GM19395 (cell line): ENCODE measurements around the gene UBXN6.

Experiments
- ATAC-seq: cut with Tn5 transposase; IDR thresholded peaks from one replicate; pipeline ENCODE4 v1.9.1; 2021; ENCODE audit warnings: mild to moderate bottlenecking, moderate library complexity; ENCODE audit not compliant: unreplicated experiment

Gene UBXN6, protein sequence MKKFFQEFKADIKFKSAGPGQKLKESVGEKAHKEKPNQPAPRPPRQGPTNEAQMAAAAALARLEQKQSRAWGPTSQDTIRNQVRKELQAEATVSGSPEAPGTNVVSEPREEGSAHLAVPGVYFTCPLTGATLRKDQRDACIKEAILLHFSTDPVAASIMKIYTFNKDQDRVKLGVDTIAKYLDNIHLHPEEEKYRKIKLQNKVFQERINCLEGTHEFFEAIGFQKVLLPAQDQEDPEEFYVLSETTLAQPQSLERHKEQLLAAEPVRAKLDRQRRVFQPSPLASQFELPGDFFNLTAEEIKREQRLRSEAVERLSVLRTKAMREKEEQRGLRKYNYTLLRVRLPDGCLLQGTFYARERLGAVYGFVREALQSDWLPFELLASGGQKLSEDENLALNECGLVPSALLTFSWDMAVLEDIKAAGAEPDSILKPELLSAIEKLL

DNA sequence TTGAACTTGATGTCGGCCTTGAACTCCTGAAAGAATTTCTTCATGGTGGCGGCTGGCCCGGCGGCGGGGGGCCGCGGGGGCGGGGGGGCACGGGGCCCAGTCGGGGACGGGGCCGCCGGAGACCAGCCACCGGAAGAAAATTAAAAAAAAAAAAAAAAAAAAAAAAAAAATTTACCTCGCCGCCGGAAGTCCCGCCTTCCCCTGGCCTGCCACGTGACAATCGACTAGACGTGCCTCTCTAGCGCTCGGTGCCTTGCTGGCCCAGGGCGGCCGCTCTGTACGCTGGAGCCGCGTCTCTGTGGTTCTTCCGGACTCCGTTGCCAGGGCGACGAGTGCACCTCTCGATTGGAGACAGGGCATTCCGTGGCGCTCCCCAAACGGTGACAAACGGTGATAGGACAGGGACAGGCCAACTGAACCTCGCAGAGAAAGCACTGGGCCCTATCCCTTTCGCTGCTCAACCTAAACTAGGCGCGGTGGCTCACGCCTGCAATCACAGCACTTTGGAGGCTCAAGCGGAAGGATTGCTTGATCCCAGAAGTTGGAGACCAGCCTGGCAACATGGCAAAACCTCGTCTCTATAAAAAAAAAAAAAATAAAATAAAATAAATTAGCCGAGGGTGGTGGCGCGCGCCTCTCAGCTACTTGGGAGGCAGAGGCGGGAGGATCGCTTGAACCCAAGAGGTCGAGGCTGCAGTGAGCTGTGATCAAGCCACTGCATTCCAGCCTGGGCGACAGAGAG, at the start of gene UBXN6:
UBXN6 (minus strand) TSS at position 141 of the 742 bp plus-strand sequence; CDS start at position 44, 97 bp downstream.
- peak; percentile 84 for ATAC-seq

DNA sequence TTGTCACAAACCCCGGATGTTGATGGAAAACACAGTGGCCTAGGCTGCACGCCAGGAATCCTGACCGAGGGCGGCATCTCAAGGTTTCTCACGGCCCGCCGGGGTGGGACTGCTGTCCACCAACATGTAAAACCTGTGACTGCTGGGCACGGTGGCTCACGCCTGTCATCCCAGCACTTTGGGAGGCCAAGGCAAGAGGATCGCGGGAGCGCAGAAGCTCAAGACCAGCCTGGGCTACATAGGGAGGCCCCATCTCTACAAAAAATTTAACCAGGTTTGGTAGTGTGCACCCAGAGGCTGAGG, 49.5 kb upstream of the UBXN6 start:
- no peak for ATAC-seq

DNA sequence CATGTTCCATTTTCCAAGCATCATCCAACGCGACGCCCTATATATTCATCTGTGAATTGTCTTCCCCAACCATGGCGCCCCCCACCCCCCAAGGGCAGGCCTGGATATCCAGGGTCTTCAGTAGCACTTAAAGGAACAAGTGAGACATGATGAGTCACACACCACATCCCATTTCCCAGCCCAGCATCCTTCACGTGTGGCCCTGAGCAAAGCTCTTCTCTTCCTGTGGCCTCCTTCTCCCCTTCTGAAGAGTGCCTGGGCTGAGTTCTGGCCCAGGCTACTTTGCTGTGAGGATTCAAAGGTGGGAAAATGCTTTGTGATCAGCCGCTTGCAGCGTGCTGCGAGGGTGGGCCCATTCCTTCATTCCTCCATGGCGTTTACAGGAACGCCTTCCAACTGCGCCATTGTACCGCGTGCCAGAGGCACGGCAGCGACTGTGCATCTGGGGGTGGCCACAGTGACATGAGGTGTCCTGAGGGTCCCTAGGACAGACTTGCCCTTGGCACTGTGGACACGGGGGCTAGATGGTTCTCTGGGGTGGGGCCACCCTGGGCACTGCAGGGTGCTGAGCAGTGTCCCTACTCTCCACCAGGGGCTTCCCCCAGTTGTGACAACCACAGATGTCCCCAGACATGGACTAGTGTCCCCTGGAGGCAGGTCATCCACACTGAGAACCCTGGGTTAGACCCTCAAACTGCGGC, 49.0 kb upstream of the UBXN6 start:
- no peak for ATAC-seq

DNA sequence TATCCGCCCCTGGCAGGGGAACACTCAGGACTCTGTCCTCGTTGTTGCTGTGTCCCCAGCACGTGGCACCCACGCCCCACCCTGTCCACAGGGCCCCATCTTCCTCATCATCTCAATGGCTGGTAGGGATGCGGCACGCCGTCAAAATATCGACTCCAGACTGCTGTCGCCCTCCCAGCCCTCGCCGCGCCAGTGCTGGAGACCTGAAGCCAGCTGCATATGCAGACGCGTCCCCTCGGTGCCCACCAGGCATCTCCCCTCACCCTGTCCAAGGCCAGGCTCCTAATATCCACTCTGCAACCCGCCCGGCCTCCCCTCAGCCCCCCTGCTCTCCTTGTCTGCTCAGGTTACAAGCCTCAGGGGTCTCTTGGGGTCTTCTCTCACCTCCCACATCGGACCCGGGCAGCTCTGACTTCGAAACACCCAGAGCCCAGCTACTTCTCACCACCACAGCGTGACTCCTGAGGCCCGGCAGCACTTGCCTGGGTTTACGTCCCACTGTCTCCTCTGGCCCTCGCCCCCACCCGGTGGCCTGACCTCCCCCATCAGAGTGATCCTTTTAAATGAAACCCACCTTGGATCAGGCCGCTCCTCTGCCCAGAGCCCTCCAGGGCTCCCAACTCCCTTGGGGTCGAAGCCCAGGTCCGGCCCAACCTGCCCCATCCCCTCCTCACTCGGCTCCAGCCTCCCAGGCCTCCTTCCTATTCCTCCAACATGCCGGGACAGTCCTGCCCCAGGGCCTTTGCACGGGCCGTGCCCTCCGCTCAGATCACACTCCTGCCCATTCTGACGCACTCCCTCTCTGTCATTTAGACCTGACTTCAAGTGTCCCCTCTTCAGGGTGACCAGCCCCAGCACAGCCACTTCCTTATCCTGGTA, 48.2 kb upstream of the UBXN6 start:
- no peak for ATAC-seq

DNA sequence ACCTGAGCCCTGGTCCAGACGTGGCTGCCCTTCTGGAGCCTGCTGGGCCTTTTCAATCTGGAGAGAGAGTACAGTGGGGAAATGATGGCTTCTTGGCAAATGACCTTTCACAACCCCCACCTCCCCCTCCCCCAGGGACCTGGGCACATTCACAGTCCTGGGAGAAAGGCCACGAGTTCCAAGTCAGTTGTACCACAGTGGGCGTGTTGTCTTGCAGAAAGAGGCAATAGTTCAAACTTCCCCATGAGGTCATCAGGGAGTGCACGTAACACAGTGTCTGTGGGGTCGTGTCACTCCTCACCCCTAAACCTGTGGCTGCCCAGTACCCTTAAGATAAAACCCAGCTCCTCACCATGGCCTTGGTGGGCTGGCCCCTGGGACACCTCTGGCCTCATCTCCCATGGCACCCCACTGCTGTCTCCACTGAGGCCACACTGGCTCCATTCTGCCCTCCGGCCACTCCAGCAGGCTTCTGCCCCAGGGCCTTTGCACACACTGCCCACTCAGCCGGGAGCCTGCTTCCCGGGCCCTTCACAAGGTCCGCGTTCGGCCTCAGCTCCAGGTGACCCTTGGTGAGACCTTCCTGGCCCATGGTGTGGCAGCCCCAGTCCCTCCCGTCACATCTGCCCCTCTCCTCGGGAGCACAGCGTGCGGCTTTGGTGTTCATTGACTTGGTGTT, 47.4 kb upstream of the UBXN6 start:
- no peak for ATAC-seq

DNA sequence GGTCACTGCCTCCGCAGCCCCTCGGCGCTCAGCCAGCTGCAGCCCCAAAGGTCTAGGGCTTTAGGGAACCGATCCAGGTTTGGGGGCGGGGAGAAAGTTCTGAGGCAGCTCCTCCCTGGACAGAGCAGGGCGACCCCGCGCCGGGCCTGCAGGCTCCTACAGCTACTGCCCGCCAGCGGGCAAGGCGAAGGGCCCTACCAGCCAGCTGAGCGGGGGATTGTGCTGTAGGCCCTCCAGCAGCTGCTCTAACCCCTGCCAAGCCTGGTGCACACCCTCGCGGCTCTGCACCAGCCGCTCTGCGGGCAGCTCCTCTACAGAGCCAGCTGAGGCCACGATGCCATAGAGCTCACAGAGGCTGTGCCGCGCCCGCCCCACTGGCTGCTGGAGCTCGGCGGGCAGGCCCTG, 46.7 kb upstream of the UBXN6 start:
- ATAC-seq, result no peak

DNA sequence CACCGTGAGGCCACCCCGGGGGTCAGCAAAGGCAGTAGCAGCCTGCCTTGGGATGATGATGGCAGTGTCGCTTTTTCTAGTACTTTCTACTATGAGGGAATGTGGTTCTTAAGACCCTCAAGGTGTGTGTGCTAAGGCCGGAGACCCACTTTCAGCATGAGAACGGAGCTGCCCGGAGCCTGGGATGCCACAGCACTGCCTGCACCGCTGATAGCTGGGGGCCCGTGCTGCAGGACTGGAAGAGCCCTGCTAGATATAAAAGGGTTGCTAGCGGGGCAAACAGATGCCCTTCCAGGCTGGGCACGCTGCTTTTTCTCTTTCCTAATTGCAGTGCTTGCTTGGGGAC, 46.2 kb upstream of the UBXN6 start:
- ATAC-seq, result no peak

DNA sequence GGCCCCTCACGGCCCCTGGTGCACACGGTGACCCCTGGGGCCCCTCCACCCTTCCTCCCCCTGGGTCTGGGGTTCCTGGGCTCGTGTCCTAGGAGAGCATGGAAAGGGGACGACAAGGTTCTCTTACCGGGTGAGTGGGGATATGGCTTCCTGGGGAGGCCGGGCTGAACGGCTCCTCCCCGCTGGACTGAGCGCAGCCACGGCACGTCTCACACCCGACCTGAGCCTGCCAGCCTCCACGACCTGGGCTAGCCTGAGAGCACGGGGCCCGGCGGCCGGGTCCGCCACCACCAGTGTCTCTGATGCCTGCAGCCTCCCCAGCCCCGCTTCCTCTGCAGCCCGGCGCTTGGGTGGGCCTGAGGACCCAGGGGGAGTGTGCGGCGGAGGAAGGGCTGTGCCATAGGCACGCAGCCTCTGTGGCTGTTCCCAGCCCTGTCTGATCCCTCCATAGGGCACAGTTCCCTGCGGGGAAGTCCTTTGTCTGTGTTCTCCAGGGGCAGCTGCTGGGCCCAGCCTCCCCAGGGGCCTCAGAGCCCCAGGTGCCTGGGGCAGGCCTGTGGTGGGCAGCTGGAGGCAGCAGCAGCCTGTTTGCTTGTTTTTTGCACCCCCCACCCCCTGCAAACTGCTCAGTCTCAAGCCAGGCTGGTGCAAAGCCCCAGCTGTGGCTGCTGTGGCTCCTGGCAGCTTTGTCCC, 45.7 kb upstream of the UBXN6 start:
- ATAC-seq, result no peak

DNA sequence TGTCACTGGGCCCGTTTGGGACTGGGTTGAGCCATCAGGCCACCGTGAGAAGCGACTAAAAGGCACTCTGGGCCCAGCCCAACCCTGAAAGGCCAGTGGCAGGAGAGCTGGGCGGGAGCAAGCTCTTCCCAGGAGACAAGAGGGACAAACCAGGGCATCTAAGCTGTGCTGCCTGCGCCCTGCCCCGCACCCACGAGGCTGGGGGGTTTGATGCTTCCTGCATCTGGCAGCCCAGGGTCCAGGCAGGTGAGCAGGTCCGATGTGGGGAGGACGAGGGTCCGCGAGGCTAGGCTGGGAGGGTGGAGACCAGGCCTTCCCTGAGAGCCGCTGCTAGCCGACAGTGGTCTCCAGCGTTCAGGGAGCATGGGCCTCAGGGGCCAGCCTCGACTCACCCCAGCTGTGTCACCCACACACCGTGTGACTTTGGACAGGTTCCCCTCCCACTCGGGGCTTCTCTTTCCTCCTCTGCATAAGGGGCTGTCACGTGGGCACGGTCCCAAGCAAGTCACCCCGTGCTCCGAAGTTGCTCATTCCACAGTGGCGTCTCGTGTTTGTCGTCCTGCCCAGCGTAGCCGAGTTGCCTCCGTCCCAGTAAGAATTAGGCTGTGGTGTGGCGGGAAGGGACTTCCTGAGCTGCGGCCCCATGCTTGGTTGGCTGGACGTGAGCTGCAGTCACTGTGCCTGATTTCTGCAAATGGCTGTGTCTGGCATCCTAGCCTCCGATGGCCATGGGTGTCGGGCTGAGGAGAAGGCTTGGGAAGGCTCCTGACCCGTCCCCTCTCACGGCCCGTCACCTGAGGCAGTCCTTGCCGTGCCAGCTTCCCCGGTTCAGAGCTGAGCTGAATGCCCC, 44.9 kb upstream of the UBXN6 start:
- no peak for ATAC-seq

DNA sequence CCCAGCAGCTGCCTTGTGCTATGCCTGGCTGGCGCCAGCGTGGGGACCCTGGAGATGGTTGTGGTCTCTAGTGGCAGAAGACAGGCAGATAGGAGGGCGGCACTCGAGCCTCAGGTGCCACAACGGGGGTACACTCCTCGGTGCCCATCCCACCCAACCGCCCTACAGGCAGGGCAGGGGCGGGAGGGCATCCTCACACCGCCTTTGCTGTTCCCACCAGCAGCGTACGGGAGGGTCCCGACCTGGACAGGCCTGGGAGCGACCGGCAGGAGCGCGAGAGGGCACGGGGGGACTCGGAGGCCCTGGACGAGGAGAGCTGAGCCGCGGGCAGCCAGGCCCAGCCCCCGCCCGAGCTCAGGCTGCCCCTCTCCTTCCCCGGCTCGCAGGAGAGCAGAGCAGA, 44.1 kb upstream of the UBXN6 start:
- ATAC-seq, result no peak

DNA sequence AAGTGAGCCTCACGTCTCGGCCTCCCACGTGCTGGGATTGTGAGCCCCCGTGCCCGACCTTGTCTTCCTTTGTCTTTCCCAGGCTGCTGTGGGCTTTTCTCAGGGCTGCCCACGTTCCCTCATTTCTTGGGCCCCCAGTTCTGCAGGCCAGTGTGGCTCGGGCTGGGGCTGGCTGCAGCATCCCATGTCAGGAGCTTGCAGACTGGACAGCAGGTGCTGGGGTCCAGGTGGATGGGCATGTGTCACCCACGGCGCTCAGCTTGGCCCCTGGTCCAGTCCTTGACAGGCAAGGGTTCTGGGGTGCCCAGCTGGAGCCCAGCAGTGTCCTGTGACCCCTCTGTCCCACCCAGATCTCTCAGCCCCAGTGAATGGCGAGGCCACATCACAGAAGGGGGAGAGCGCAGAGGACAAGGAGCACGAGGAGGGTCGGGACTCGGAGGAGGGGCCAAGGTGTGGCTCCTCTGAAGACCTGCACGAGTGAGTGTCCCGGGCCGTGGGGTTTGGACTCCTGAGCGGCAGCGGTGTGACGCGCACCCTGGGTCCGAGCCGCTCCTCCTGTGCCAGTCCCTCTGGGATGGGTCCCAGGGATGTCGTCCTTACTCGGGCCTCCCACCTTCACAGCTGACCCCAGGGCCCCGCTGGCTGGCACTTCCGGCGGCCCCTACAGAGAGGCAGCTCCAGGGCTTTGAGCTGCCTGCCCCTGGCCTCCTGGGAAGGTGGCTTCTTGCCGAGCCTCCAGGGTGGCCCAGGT, 43.4 kb upstream of the UBXN6 start:
- ATAC-seq, result no peak

DNA sequence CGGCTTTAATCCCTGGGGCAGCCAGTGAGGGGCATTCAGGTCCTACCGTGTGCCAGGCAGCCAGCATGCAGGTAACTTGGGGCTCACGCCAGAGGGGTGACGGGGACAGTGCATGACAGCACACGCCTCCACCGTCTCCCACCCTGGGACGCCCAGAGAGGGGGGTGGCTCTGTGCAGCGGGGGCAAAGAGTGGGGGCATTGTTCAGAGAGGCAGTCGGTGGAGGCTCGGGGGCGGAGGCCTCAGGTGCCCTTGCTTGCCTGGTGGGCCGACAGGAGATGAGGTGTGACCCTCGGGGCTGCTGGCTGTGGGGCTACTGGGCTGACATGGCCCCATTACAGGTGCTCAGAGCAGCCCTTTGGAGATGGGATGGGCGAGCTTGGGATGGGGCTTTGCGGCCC, 42.3 kb upstream of the UBXN6 start:
- ATAC-seq, result no peak

DNA sequence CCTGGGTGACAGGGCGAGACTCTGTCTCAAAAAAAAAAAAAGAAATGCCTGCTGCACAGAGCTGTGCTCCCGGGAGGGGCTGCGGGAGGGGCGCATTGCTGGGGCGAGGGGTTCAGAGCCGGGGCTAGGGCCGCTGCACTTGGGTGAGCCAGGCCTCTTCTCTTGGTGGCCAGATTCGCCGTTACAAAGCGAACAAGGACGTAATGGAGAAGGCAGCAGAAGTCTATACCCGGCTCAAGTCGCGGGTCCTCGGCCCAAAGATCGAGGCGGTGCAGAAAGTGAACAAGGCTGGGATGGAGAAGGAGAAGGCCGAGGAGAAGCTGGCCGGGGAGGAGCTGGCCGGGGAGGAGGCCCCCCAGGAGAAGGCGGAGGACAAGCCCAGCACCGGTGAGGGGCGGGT, 41.7 kb upstream of the UBXN6 start:
- no peak for ATAC-seq

DNA sequence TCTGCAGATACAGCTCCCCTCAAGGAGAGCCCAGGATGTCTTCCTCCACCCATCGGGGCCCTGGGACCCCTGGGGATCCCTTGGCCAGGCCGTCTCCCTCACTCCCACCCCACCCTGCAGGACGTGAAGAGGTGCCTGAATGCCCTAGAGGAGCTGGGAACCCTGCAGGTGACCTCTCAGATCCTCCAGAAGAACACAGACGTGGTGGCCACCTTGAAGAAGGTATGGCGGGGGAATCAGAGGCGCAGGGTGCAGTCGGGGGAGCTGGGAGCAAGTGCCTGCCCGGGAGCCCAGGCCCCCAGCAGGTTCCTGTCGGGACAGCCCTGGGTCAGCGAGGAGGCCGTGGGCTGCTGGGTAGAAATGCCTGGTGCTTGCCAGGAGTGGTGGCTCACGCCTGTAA, 41.1 kb upstream of the UBXN6 start:
- no peak for ATAC-seq

DNA sequence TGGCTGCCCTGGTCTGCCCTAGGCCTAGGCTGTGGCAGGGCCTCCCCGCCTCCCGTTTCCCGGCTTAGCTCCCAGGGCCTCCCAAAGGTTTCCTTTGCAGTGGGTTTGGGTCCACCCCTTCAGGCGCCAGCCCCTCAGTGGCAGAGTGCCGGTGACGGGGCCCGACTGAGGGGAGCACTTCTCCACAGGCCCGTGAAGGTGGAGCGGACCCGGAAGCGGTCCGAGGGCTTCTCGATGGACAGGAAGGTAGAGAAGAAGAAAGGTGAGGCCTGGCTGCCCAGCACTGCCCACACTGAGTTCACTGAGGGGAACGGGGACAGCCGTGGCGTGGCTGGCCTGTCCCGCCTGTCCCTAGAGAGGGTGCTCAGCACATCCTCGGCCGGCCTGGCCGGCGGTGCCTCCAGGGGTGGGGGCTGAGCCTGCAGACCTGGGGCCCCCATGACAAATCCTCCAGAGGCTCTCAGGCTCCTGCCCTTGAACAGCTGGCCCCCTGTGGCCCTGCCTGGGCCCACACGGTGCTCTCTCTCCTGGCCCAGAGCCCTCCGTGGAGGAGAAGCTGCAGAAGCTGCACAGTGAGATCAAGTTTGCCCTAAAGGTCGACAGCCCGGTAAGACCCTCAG, 40.3 kb upstream of the UBXN6 start:
- no peak for ATAC-seq

DNA sequence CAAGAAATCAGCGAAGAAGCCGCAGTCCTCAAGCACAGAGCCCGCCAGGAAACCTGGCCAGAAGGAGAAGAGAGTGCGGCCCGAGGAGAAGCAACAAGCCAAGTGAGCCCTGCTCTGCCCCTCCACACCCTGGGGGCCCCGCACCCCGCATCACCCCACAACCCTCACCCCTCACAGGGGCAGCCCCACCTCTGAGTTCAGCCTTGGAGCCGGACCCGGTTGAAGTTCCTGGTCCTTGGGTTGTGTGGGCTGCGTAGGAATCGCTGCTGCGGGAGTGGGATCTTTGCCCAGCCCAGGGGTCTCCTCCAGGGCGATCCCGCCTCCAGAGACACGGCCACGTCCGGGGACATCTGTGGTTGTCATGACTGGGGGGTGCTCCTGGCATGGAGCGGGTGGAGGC, 38.7 kb upstream of the UBXN6 start:
- ATAC-seq, result no peak

DNA sequence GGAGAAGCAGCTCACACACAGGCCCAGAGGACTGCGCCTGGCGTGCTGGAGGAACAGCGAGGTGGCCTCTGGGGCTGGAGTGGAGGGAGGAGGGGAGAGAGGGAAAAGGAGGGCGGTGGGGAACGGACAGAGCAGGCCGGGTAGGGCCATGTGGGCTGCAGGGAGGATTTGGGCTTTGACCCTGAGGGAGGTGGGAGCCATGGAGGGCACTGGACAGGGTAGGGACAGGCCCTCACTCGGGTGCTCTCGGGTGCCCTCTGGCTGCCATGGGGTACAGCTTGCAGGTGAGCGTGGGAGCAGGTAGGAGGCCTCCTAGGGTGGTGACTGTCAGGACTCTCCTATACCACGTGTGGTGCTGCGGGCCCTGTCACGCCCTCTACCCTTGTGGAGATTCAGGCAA, 37.9 kb upstream of the UBXN6 start:
- no peak for ATAC-seq

DNA sequence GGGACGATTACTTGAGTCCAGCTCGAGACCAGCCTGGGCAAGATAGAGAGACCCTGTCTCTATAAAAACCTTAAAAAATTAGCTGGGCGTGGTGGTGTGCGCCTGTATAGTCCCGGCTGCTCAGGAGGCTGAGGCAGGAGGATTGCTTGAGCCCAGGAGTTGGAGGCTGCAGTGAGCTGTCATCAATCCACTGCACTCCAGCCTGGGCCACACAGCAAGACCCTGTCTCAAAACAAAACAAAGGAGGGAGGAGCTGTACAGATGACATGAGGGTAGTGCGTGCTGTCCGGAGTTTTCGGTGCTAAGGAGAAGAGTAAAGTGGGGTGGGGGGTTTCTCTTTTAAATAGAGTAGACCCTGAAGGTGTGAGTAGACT, 37.1 kb upstream of the UBXN6 start:
- ATAC-seq, result no peak
